PC-3 (cell line): ENCODE measurements around the gene STAU1. TPM values are rescaled to one million over a fixed set of nuclear protein-coding genes. Genes with fewer than 3 reads are reported as not detected.
"Not testable (repeated sequence)": the region's sequence is repeated elsewhere in the genome, so short reads cannot be mapped to it uniquely, and the experiment has no call there.

ENCODE experiments used
- ATAC-seq: fragments of 200-7000 bp; cut with Tn5 transposase; 2 replicates; pipeline ENCODE4 v1.9.1; 2020; ENCODE audit warnings: mild to moderate bottlenecking, moderate library complexity
- BruUV-seq: library from RNA; stranded (reverse); fragments of 400-500 nt; replicated peaks from 2 replicates; lab custom pipeline; 2021; lab: Mats Ljungman, UMichigan
- CTCF ChIA-PET: fragments of 300-600 bp; sonication (Branson Sonifier 250); formaldehyde crosslinking; loops from one replicate; lab custom pipeline; 2022; ENCODE audit warnings: antibody characterized with exemption; lab: Charles Lee
- POLR2A ChIA-PET: fragments of 300-600 bp; sonication (Branson Sonifier 250); formaldehyde crosslinking; loops from one replicate; lab custom pipeline; 2022; ENCODE audit warnings: antibody characterized with exemption; ENCODE audit not compliant: unreplicated experiment; lab: Charles Lee
- DNase-seq: peaks from one replicate; pipeline ENCODE4 v3.0.0-alpha.2; 2015
- H2AFZ ChIP-seq: fragments of 300-600 bp; sonication (generic); 2 replicates; pipeline ENCODE4 v1.6.0; 2016; ENCODE audit warnings: antibody characterized with exemption, low read length
- H3F3A ChIP-seq: fragments of 300-600 bp; sonication (generic); one replicate; pipeline ENCODE4 v1.6.0; 2017; ENCODE audit warnings: antibody characterized with exemption, low read length, control low read depth, mild to moderate bottlenecking; ENCODE audit not compliant: unreplicated experiment
- H3K27ac ChIP-seq: fragments of 300-600 bp; sonication (generic); 2 replicates; pipeline ENCODE4 v1.5.1; 2016; ENCODE audit warnings: mild to moderate bottlenecking, low read length
- H3K27me3 ChIP-seq: fragments of 300-600 bp; sonication (generic); 2 replicates; pipeline ENCODE4 v1.6.1; 2016; ENCODE audit warnings: low read length, mixed read lengths
- H3K36me3 ChIP-seq: fragments of 300-600 bp; sonication (generic); 2 replicates; pipeline ENCODE4 v1.6.1; 2016; ENCODE audit warnings: low read depth, mixed run types, low read length, mixed read lengths
- H3K4me1 ChIP-seq: fragments of 300-600 bp; sonication (generic); 2 replicates; pipeline ENCODE4 v1.5.1; 2016; ENCODE audit warnings: low read length; ENCODE audit not compliant: insufficient read depth
- H3K4me2 ChIP-seq: fragments of 300-600 bp; sonication (generic); 2 replicates; pipeline ENCODE4 v1.6.0; 2016; ENCODE audit warnings: low read length
- H3K4me3 ChIP-seq: fragments of 300-600 bp; sonication (generic); 2 replicates; pipeline ENCODE4 v1.5.1; 2016; ENCODE audit warnings: mild to moderate bottlenecking, low read length, mixed read lengths
- H3K79me2 ChIP-seq: fragments of 300-600 bp; sonication (generic); 2 replicates; pipeline ENCODE4 v1.6.1; 2017; ENCODE audit warnings: low read length, mixed read lengths
- H3K9ac ChIP-seq: fragments of 300-600 bp; sonication (generic); 2 replicates; pipeline ENCODE4 v1.6.0; 2016; ENCODE audit warnings: mild to moderate bottlenecking, low read length
- H3K9me2 ChIP-seq: fragments of 300-600 bp; sonication (generic); replicated peaks from 2 replicates; pipeline ENCODE4 v1.6.1; 2016; ENCODE audit warnings: mixed run types, low read length, mixed read lengths
- H3K9me3 ChIP-seq: fragments of 300-600 bp; sonication (generic); 2 replicates; pipeline ENCODE4 v1.6.1; 2016; ENCODE audit warnings: low read length, mixed read lengths
- H4K20me1 ChIP-seq: fragments of 300-600 bp; sonication (generic); 2 replicates; pipeline ENCODE4 v1.6.1; 2016; ENCODE audit warnings: low read length, mixed read lengths
- EZH2 ChIP-seq: fragments of 300-600 bp; sonication (generic); IDR thresholded peaks from one replicate; pipeline ENCODE4 v1.6.1; 2017; ENCODE audit warnings: antibody characterized with exemption, mild to moderate bottlenecking, low read length; ENCODE audit not compliant: unreplicated experiment
- EZH2phosphoT487 ChIP-seq: fragments of 300-600 bp; sonication (generic); IDR thresholded peaks from 2 replicates; pipeline ENCODE4 v1.6.1; 2018; ENCODE audit warnings: mild to moderate bottlenecking, antibody characterized with exemption, low read length, borderline replicate concordance
- intact Hi-C: fragments of 100-400 bp; cut with micrococcal nuclease; formaldehyde crosslinking; loops from 2 replicates; pipeline ENCODE4 v1.9.0; 2023
- total RNA-seq: library from RNA; depleted of rRNA; stranded (reverse); fragments of >200 nt; gene quantifications from 2 replicates; pipeline ENCODE4 v1.2.3, GENCODE V29; 2014
- TF ChIP-seq, protein P1 (sequence below): fragments of 300-600 bp; sonication (generic); conservative IDR thresholded peaks from 2 replicates; pipeline ENCODE4 v1.5.1; 2017; ENCODE audit warnings: antibody characterized with exemption, low read depth, mild to moderate bottlenecking, low read length

STAU1 gene
- total RNA-seq, 1 experiment from 2014 or later: 87.8 TPM

DNA sequence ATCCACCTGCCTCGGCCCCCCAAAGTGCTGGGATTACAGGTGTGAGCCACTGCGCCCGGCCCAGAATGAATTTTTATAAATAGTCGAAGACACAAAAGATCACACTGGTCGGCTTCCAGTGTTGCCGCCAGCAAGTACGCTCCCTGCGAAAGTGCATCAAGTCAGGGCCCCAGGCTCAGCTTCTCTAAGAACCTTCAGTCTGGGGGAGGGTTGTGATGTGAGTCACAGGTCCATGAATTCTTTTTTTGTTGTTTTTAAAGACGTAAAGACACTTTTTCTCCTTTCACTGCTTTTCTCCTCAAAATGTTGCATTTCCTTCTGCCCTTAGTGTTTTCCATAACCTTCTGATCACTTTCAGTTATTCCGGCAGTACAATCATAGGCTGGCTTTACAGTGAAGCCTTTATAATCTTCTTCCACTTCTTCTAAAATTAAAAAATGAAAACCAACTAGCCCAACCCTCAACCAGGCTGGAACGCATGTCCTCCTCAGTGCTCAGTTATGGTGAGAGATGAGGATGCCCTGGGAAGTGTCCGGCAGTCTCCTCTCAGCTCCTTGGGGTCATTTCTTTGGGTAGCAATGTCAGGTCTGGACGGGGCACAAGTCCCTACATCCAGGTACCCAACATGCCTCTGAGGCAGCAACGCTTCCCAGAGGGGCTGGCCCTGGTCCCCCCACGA is 75.4 kb downstream of the STAU1 start:
- Histone ChIP-seq H3K4me2 (no peak overlapping the region), H3K27ac (no peak overlapping the region), H4K20me1 (no peaks in the 10 kb centered on the region), H3K9ac (no peak overlapping the region), H3F3A (peaks cover 5% of the 10 kb centered on the region), H3K4me1 (no peaks in the 10 kb centered on the region), H3K27me3 (no peaks in the 10 kb centered on the region), H3K36me3 (peaks cover 34% of the 10 kb centered on the region), H3K9me3 (no peaks in the 10 kb centered on the region), H3K4me3 (no peak overlapping the region), H3K9me2 (no peaks in the 10 kb centered on the region), H2AFZ (no peak overlapping the region), H3K79me2 (no peaks in the 10 kb centered on the region)
- ChIA-PET CTCF (no interaction called here), POLR2A (no interaction called here)
- BruUV-seq: no TSS peak
- no peak for ATAC-seq
- intact Hi-C loops: no loop called here
- TF ChIP-seq EZH2phosphoT487: no peak
- no peak for DNase-seq

DNA sequence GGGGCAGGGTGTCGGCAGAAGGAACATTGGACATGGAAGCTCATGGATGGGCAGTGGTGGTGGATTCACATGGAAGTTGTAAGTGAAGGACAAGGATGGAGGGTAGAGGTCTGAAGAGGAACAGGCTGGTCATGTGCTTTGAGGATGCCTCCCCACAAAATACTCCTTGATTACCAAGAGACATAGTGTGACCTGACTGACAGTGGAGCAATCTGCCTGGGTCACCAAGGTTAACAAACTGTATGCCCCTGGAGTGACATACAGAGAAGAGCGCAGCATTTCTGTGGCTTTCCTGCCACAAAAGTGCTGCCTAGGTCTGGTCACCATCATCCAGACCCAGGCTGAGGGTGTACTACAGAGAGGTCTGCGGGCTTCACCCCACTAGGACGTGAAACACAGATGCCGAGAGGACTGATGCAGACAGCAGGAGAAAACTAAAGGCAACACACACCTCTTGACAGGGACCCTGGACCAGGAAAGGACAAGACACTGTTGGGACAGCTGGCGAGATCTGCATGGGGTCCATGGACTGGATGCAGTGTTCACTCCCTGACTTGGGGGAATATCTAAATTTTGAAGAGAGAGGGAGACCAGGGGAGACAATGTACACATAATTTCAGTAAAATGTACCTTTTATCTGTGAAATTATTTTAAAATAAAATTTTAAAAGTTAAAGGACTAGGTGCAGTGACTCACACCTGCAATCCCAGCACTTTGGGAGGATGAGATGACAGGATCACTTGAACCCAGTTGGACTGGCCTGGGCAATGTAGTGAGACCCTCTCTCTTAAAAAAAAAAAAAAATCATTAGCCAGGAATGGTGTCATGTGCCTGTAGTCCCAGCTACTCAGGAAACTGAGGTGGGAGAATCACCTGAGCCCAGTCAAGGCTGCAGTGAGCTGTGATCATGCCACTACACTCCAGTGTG is 77.1 kb downstream of the STAU1 start:
- no TSS peak for BruUV-seq
- DNase-seq (no peak), ATAC-seq (peak; percentile 9; the same call in 1 of the 2 replicates)
- H3K79me2 ChIP-seq: no peaks in the 10 kb centered on the region
- ChIA-PET CTCF (no interaction called here), POLR2A (interaction anchor here (0.5 kb wide), 1 partner anchor 81 kb away, joined by 3 read pairs; no protein-coding TSS in a partner anchor)
- intact Hi-C loops: no loop called here
- H3K27me3 ChIP-seq: no peaks in the 10 kb centered on the region
- H3K9me2 ChIP-seq: no peaks in the 10 kb centered on the region
- no peak overlapping the region for H2AFZ ChIP-seq
- H3K9ac ChIP-seq: no peak overlapping the region
- TF ChIP-seq EZH2phosphoT487: no peak
- no peak for TF ChIP-seq EZH2
- TF ChIP-seq, protein P1, sequence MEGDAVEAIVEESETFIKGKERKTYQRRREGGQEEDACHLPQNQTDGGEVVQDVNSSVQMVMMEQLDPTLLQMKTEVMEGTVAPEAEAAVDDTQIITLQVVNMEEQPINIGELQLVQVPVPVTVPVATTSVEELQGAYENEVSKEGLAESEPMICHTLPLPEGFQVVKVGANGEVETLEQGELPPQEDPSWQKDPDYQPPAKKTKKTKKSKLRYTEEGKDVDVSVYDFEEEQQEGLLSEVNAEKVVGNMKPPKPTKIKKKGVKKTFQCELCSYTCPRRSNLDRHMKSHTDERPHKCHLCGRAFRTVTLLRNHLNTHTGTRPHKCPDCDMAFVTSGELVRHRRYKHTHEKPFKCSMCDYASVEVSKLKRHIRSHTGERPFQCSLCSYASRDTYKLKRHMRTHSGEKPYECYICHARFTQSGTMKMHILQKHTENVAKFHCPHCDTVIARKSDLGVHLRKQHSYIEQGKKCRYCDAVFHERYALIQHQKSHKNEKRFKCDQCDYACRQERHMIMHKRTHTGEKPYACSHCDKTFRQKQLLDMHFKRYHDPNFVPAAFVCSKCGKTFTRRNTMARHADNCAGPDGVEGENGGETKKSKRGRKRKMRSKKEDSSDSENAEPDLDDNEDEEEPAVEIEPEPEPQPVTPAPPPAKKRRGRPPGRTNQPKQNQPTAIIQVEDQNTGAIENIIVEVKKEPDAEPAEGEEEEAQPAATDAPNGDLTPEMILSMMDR: no peak
- H3K4me3 ChIP-seq: no peak overlapping the region
- H4K20me1 ChIP-seq: no peaks in the 10 kb centered on the region
- H3K36me3 ChIP-seq: peaks cover 22% of the 10 kb centered on the region
- H3K9me3 ChIP-seq: no peaks in the 10 kb centered on the region
- H3K27ac ChIP-seq: no peak overlapping the region
- no peaks in the 10 kb centered on the region for H3K4me1 ChIP-seq
- no peak overlapping the region for H3K4me2 ChIP-seq
- peaks cover 5% of the 10 kb centered on the region for H3F3A ChIP-seq

GRCh38 chr20:49106328-49106727 is 81.8 kb downstream of the STAU1 start:
- H3K9me2 ChIP-seq: no peaks in the 10 kb centered on the region
- no peaks in the 10 kb centered on the region for H4K20me1 ChIP-seq
- no peak overlapping the region for H3K27ac ChIP-seq
- no TSS peak for BruUV-seq
- H3K27me3 ChIP-seq: no peaks in the 10 kb centered on the region
- no peaks in the 10 kb centered on the region for H3K79me2 ChIP-seq
- ATAC-seq (no peak), DNase-seq (no peak)
- H3F3A ChIP-seq: peaks cover 5% of the 10 kb centered on the region
- no peak overlapping the region for H3K9ac ChIP-seq
- H3K4me1 ChIP-seq: no peaks in the 10 kb centered on the region
- TF ChIP-seq EZH2 (no peak), EZH2phosphoT487 (no peak)
- TF ChIP-seq, protein P1: no peak
- no peak overlapping the region for H3K4me3 ChIP-seq
- intact Hi-C loops: no loop called here
- peaks cover 29% of the 10 kb centered on the region for H3K36me3 ChIP-seq
- H3K4me2 ChIP-seq: no peak overlapping the region
- no peak overlapping the region for H2AFZ ChIP-seq
- POLR2A ChIA-PET: no interaction called here
- CTCF ChIA-PET: no interaction called here
- no peaks in the 10 kb centered on the region for H3K9me3 ChIP-seq

- H3K4me3 ChIP-seq, H3K4me2 ChIP-seq, H4K20me1 ChIP-seq, H3K4me1 ChIP-seq, CTCF ChIA-PET, H3K9me3 ChIP-seq, H3K79me2 ChIP-seq, ATAC-seq, intact Hi-C loops, H2AFZ ChIP-seq, H3K27me3 ChIP-seq, BruUV-seq, H3K9ac ChIP-seq, H3K27ac ChIP-seq, DNase-seq, H3K9me2 ChIP-seq, H3F3A ChIP-seq: not testable (repeated sequence)
- peaks cover 36% of the 10 kb centered on the region for H3K36me3 ChIP-seq
- POLR2A ChIA-PET: interaction anchor here (0.6 kb wide), 1 partner anchor 368 kb away, joined by 4 read pairs; no protein-coding TSS in a partner anchor
Measured at GRCh38 chr20:49104979-49105547, 83.1 kb downstream of the STAU1 start.
